ENCODE data around the gene OLFML3.

The OLFML3 gene

GRCh38 chr1:113949007-113949406 lies 30.3 kb upstream of the OLFML3 start:
- no peak for DNase-seq

- no peak for DNase-seq
These were observed 28.4 kb upstream of the OLFML3 start for GRCh38 chr1:113950908-113951307.

- no peak for DNase-seq
These were observed 27.6 kb upstream of the OLFML3 start for GRCh38 chr1:113951719-113952118.

- DNase-seq = no peak
These were observed 21.3 kb upstream of the OLFML3 start for GRCh38 chr1:113957984-113958383.

- DNase-seq = no peak
These were observed 20.6 kb upstream of the OLFML3 start for GRCh38 chr1:113958691-113959090.

- no peak for DNase-seq
These were observed 15.9 kb upstream of the OLFML3 start for GRCh38 chr1:113963281-113963906.

- DNase-seq = no peak
These were observed 13.4 kb upstream of the OLFML3 start for GRCh38 chr1:113965703-113966412.

GRCh38 chr1:113972954-113973353 lies 6.3 kb upstream of the OLFML3 start:
- DNase-seq = no peak

GRCh38 chr1:113975211-113975895 lies 3.9 kb upstream of the OLFML3 start:
- DNase-seq = no peak

- DNase-seq = no peak
These were observed 2.5 kb upstream of the OLFML3 start for GRCh38 chr1:113976609-113977278.

- no peak for DNase-seq
These were observed 1.4 kb upstream of the OLFML3 start for GRCh38 chr1:113977906-113978305.

- DNase-seq = no peak
These were observed 836 bp downstream of the OLFML3 start for GRCh38 chr1:113980110-113980509.

- DNase-seq = no peak
These were observed 3.0 kb downstream of the OLFML3 start for GRCh38 chr1:113981962-113982931.

GRCh38 chr1:113982949-113983348 lies 3.7 kb downstream of the OLFML3 start:
- DNase-seq = no peak

- DNase-seq = no peak
These were observed 4.1 kb downstream of the OLFML3 start for GRCh38 chr1:113983391-113983790.

- DNase-seq = no peak
These were observed 4.6 kb downstream of the OLFML3 start for GRCh38 chr1:113983826-113984225.

GRCh38 chr1:113984710-113985109 lies 5.4 kb downstream of the OLFML3 start:
- no peak for DNase-seq

GRCh38 chr1:113986802-113987201 lies 7.5 kb downstream of the OLFML3 start:
- no peak for DNase-seq

- DNase-seq = no peak
These were observed 8.0 kb downstream of the OLFML3 start for GRCh38 chr1:113987259-113987658.

GRCh38 chr1:113990530-113990929 lies 11.3 kb downstream of the OLFML3 start:
- no peak for DNase-seq

GRCh38 chr1:113990961-113991360 lies 11.7 kb downstream of the OLFML3 start:
- DNase-seq = no peak

- DNase-seq = no peak
These were observed 12.3 kb downstream of the OLFML3 start for GRCh38 chr1:113991467-113991997.

All from NCI-H748 treated with DMSO at 0.1 percent for 48 hours (cell line).